Activated CD8-positive, alpha-beta memory T cell treated with anti-CD3 and anti-CD28 coated beads for 48 hours (primary cell): Measurements from ENCODE around the gene DYNC1LI2.
"Not testable (repeated sequence)": the region's sequence is repeated elsewhere in the genome, so short reads cannot be mapped to it uniquely, and the experiment has no call there.

ENCODE experiments used
- DNase-seq, 3 experiments: peaks; one replicate each; pipeline ENCODE4 v3.0.0-alpha.2; 2020; ENCODE audit warnings: low read depth in 2 of 3, low spot score in 2 of 3

The DYNC1LI2 gene

DNA sequence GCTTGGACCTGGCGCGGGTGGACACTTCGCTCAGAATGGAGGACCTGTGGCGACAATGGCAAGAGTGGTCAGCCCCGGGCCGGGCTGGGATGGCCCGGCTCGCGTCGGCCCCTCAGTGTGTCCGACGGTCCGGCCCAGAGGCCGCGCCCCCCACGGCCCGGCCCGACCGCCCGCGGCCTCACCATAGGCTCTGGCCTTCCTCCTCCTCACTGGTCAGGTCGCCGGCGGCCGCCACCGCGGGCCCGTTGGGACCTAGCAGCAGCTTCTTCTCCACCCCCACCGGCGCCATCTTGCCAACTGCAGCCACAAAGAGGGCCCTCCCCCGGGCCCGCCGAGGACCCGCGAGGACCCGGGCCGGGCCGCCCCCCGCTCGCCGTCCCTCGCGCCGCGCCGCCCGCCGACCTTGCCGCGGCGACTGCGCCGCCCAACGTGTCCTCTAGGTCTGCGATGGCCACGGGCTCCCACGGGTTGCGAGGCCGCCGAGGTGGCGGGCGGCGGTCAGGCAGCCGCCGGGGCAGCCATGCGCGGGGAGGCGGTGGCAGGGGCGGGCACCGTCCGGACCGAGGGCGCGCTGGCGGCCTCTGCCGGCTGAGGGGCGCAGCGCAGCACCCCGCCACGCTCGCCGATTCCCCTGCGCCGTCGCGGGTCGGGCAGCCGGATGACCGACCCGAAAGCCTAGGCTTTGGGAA, at the start of gene DYNC1LI2:
Gene DYNC1LI2 (minus strand): TSS at position 307 of the 689 bp plus-strand sequence. CDS start 18 bp downstream, at position 289.
- DNase-seq, result peak; percentile 56 to 68 (median 67)

GRCh38 chr16:66800856-66801255, 49.4 kb upstream of the DYNC1LI2 start:
- DNase-seq, result no peak

DNA sequence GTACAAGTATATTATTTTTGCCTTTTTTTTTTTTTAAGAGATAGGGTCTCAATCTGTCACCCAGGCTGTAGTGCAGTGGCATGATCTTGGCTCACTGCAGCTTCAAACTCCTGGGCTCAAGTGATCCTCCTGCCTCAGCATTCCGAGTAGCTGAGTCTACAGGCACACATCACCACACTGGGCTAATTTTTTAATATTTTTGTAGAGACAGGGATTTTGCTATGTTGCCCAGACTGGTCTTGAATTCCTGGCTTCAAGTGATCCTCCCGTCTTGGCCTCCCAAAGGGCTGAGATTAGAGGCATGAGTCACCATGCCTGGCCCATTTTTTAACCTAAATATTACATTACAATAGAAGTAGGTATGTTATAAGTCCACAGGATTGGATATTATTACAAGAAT, 46.8 kb upstream of the DYNC1LI2 start:
- DNase-seq, result no peak

- DNase-seq, result not testable (repeated sequence)
Measured at GRCh38 chr16:66793984-66794383, 42.6 kb upstream of the DYNC1LI2 start.

DNA sequence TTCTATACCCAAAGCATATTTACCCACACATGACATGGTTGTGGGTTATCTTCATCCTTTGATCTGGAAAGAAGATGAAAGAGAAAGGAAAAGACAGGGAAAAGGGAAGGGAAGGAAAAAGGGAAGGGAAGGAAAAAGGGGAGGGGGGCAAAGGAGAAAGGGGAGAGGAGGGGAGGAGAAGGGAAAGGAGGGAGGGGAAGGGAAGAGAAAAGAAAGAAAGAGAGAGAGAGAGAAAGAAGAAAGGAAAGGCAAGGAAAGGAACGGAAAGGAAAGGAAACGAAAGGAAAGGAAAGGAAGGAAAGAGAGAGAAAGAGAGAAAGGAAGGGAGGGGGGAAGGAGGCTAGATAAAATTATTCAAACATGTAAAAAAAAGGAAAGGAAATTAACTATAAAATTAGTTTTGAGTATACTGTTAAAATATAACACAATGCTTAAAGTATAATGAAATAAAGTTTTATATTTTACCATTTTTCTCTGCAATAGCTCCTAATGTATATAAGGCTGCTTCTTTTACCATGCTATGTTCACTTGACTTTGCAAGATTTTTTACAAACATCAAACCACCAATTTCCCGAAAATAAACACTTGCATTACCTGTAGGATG, 38.8 kb upstream of the DYNC1LI2 start:
- DNase-seq, result no peak

DNA sequence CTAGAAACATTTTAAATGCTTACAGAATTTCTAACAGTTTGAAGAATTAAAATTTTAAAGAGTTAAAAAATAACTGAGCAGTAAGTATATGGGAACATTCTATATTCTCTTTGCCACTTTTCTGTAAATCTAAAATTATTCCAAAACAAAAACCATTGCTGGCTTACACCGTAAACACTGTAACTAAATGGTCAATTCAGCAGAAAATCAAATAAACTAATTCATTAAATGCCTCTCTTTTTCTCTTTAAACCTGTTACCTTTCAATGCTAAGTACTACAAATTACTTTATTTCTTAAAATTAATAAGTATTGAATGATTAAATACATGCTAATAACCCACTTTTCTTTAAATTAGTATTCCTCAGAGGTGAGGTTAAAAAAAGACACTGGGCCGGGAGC, 36.0 kb upstream of the DYNC1LI2 start:
- no peak for DNase-seq

DNA sequence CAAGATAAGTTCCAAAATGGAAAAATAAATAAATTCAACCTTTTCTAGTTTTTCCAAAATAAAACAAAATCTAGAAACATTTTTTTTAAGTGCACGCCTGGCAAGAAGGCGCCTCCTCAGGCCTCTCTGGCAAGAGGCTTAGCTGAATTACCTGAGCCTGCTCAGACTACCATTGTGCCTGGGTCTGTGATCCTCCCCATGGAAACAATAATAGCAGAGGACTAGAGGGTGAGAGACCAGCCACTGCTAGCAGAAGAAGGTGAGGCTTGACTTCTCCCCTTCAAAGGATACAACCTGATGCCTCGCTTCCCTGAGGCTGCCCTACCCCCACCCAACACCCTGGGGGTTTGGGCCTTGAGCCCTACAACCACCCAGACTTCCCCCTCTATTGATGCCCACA, 35.1 kb upstream of the DYNC1LI2 start:
- DNase-seq, result no peak

DNA sequence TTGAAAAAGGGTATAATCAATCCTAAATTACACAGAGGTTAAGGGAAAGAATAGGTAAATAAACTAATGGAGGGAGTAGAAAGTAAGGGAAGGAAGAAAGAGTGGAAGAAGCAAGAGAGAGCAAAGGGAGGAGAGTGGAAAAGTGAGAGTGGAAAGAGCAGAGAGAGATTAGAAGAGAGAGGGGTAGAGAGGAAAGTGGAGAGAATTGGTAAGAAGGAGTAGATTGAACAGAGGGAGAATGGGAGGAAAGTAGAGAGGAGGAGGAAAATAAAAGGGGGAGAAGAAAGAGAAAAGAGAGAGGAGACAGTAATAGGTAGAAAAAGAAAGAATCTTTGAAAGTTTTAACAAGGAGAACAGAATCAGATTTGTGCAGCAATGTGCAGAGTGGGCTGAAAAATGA, 25.0 kb upstream of the DYNC1LI2 start:
- no peak for DNase-seq

DNA sequence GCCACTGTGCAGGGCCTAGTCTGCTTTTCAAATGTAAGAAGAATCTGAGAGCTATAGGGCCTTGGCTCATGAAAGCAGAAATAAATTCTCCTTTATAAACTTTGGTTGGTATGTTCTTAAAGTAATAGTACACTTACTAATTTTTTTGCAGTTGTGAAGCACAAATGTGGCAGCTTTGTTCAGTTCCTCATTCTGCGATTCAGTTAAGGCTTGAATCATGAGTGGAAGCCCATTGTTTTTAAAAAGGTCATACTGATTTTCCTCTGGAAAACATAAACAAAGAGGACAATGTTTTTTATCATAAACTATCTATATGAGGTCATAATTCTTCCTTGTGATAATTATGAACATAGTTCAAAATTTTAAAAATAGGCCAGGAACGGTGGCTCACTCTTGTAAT, 23.6 kb upstream of the DYNC1LI2 start:
- no peak for DNase-seq

DNA sequence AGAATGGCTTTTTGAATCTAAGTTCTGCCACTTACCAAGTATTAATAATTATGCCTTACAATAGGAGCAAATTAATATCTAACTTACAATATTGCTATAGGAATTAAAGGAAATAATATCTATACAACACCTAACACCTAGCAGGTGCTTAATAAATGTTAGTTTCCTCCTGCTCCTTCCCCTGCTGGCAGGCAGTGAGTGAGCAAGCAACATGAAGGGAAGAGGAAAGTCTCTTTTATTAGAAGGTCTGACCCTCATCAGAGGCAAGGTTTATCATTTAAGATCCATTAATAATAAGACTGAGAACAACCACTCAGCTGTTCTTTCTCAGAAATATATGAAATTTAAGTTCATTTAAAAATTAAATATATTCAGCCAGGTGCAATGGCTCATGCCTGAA, 6.7 kb upstream of the DYNC1LI2 start:
- no peak for DNase-seq

DNA sequence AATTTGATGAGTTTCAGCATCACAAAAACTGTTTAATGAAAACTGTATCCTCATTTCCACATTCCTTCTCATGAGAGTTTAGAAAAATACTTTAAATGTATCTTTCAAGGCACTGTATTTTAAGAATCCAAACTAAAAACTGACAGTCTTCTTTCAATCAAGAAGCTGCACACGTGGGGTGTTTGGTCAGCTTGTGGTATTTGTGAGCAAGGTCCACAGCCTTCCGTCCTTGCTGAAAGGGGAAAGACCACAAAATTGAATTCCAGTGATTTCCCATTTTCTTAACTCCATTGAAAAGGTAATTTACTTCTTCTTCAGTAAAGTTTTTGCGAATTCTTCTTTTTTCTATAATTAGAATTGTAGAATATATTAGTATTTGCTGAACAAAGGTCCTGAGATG, 3.4 kb upstream of the DYNC1LI2 start:
- DNase-seq, result no peak

- no peak for DNase-seq
Measured at GRCh38 chr16:66754211-66754610, 2.8 kb upstream of the DYNC1LI2 start.

GRCh38 chr16:66752958-66753357, 1.5 kb upstream of the DYNC1LI2 start:
- no peak for DNase-seq

DNA sequence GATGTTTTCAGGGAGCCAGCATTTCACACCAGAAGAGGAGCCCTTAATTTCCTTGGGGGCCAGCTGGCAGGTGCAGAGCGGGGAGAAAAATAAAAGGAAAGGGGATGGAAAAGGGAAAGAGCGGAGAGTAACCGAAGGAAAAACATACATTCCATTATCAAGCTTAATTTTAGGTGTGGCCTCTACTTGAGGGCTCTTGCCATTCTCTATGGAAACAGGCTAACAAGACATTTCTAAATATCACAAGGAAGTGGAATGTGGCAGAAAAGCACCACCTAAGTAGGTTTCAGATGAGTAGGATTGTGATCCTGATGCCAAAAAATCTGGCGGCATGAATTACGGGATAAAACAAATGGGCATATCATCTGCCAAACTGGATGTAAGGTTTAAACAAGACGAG, 970 bp upstream of the DYNC1LI2 start:
- no peak for DNase-seq

GRCh38 chr16:66751992-66752322, 548 bp upstream of the DYNC1LI2 start:
- no peak for DNase-seq

DNA sequence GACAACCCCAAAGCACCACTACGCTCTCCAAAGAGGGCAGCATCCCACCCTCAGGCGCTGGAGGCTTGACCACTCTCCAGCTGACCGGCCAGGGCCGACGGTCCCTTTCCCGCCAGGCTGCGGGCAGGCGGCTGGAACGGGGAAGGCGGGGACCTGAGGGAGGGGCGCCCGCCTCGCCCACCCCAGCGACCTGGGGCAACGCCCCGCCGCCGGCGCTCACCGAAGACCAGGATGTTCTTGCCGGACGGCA, 431 bp downstream of the DYNC1LI2 start:
- DNase-seq, result no peak

DNA sequence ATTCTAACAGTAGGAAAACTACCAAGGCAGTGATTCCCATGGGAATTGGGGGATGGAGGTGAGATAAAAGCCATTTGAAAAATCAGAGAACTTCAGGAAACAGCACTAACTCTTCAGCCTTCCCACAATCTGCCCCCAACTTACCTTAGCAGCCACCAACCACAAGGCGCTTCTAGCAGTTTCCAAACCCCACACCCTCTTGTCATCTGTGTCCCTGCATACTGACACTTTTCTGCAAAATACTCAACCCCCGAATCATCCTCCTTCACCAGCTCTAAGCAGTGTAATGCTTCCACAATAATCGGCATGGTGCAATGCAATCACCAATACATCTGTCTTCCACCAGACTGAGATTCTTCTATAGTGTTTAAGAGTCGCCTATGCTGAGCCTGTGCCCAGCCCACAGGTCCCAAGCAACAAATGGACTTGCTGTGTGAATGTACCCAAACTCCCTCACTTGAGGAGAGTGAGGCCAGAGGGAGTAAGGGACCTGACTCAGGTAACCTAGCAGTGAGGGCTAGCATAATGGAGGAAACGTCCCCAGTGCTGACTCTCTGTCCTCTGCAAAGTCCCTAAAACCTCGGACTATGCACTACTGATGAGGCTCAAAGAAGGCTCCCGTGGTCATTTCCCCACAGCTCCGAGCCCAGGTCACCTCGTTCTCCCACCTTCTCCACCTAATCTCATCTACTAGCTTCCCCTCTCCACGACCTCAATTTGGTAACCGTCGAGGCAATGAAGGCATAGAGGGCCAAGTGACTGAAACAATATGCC, 943 bp downstream of the DYNC1LI2 start:
- DNase-seq, result no peak

- DNase-seq, result no peak
Measured at GRCh38 chr16:66746682-66747081, 4.7 kb downstream of the DYNC1LI2 start.

GRCh38 chr16:66746048-66746447, 5.4 kb downstream of the DYNC1LI2 start:
- DNase-seq, result no peak

GRCh38 chr16:66741950-66742808, 9.2 kb downstream of the DYNC1LI2 start:
- no peak for DNase-seq

- DNase-seq, result no peak
Measured at GRCh38 chr16:66741169-66741900, 10.1 kb downstream of the DYNC1LI2 start.
